GM19193 (cell line): Measurements from ENCODE around the gene PPP1CC.
A peak's percentile ranks its signal among the peaks of the same experiment; 100 is the strongest.

Source experiments
- POLR2A ChIP-seq: IDR thresholded peaks from 4 replicates; pipeline ENCODE4 v1.6.1; 2011; ENCODE audit not compliant: insufficient read depth, insufficient read length; ENCODE audit errors: extremely low read depth

Gene PPP1CC

DNA sequence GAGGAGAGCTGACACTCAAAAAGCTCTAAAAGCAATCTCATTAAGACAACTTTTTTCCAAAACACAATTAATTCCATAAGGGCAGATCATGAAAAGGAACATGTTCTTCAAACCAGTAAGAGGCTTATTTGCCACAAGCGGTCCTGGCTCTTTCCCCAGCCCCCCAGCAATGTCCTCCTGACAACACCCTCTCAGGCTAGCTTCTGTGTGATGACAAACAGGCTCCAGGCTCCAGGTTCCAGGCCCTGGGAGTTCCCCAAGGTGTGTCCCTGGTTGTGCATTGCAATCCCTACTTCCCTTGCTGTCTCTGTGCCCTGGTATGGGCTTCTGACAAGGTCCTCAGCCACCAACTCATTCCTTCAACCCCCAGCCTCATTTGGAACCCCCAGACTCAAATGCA, 62.7 kb downstream of the PPP1CC start:
- no peak for TF ChIP-seq POLR2A

DNA sequence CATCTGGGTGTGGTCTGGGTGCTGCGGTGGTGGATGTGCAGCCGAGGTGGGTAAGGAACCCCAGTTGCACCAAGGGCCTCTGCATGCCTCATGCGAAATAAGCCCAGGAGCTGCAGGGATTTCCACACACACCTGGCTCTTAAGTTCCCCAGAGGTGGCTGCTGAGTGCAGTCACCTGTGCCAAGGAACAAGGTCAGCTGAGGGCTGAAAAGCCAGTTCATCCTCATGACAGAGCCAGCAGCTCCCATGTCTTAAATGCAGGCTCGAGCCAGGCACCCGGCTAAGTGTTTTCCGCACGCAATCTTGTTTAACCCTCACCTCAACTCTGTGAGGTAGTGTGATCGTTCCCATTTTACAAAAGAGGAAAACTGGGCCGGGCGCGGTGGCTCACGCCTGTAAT, 63.5 kb downstream of the PPP1CC start:
- TF ChIP-seq POLR2A, result no peak

DNA sequence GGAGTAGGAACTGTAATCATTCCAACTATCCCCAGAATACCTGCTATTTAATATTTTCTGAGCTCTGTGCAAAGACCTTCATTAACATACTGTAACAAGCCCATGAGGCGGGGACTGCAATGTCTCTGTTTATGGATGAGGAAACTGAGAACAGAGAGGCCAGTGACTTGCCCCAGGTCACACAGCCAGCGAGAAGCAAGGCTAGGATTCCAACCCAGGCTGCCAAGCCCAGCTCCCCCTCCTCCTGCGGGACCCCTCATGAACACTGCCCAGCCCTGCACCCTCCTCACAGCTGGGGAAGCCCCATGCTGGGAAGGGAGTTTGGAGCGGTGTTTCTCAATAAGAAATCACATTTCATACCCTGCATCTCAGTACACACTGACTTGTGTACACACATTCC, 64.7 kb downstream of the PPP1CC start:
- no peak for TF ChIP-seq POLR2A

DNA sequence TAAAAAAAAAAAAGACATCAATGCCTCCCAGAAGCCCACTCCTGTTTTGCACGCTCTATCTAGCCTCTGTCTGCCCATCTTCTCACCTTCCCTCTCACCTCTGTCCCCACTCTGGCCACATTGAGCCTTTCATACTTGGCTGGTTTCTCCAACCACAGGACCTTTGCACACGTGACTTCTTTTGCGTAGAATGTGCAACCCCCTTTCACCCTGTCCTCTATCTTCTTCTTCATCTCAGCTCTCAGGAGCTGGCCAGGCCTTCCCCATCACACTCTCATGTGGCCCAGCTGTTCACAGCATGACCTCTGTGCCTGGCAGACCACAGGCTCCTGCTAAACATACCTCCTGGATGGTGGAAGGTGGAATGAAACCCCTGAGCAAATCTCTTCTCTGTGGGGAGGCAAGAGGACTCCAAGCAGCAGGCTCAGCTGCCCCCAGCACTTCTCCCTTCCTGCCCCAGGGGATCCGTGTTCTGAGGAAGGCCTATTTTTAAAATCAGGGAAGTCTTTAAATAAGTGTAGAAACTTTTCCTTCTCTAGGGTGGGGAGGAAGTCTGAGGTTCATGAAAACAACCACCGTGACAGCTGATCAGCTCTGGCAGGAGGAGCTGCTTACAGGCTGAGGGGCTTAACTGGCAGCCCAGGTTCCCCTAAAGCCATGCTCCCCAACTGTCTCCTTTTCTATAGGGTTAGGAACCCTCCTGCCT, 65.3 kb downstream of the PPP1CC start:
- peak; percentile 56 for TF ChIP-seq POLR2A

DNA sequence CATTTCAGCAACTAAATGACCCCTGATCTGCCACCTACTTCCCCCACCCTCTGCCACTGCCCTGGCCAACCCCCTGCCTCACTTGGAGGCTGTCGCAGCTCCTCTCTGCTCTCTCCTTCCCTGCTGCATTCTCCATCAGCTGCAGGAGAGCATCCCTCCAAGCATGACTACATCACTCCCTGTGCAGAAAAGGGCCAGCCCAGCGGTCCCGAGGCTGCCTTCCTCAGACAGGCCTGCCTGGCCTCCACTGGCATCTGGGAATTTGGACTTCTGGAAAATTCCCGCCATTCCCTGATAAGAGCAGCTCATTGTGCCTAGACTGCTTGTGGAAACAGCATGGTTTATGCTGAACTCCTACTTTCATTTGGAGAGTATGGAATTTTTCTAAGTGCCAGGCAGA, 66.5 kb downstream of the PPP1CC start:
- no peak for TF ChIP-seq POLR2A

DNA sequence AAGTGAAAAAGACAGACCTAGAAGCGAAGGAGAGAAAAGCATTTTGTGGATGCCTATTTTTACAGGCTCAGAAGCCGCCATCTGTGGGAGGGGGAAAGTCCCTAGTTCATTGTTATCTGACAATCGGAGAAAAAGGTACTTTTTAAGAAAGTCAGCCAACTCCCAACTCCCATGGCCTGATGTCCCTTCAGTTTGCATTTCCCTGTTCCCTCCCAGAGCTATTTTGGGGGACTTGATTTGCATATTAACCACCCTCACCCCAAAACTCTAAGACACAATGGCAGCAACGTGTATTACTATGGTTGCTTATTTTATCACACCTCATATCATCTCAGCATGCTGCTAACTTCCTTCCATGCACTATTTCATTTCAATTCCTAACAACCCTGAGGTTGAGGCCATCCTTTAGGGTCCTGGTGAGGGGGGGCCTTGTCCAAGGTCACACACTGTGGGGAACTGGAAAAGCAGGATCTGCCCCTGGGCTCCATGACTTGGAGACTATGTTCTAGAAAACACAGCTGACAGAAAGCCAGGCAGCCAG, 72.5 kb downstream of the PPP1CC start:
- peak; percentile 24 for TF ChIP-seq POLR2A
